Kidney epithelial cell (primary cell): ENCODE measurements around the gene SPINK6. TPM values are rescaled to one million over a fixed set of nuclear protein-coding genes. Genes with fewer than 3 reads are reported as not detected.

Source experiments
- DNase-seq: peaks from one replicate; pipeline ENCODE4 v3.0.0-alpha.2; 2010; ENCODE audit warnings: low read depth
- H3K27me3 ChIP-seq: 2 replicates; pipeline ENCODE4 v1.6.0; 2011; ENCODE audit warnings: low read length; ENCODE audit not compliant: control insufficient read depth, insufficient read depth
- H3K36me3 ChIP-seq: 2 replicates; pipeline ENCODE4 v1.5.1; 2011; ENCODE audit warnings: low read length; ENCODE audit not compliant: control insufficient read depth, insufficient read depth
- H3K4me3 ChIP-seq: 2 replicates; pipeline ENCODE4 v1.5.1; 2011; ENCODE audit warnings: low read depth, mild to moderate bottlenecking, control low read depth, low read length
- CTCF ChIP-seq: IDR thresholded peaks from 2 replicates; pipeline ENCODE4 v1.5.1; 2011; ENCODE audit warnings: mild to moderate bottlenecking, moderate library complexity, low read length, control low read depth, inconsistent platforms; ENCODE audit not compliant: insufficient read depth, poor library complexity, severe bottlenecking
- total RNA-seq: library from RNA; depleted of rRNA; stranded (reverse); fragments of >200 nt; gene quantifications from 2 replicates; pipeline ENCODE4 v1.2.3, GENCODE V29; 2015

SPINK6 gene
- total RNA-seq, 1 donor from 2014 or later, result not detected

- no peak for DNase-seq
- no peak for TF ChIP-seq CTCF
- Histone ChIP-seq H3K27me3 (no peaks in the 10 kb centered on the region), H3K36me3 (no peaks in the 10 kb centered on the region), H3K4me3 (no peak within 1 kb of the TSS)
Observed at GRCh38 chr5:148238418-148238794, 35.6 kb downstream of the SPINK6 start, which contains the start of gene MARCOL. Gene MARCOL, plus strand, starts transcription at chr5:148238525. Its CDS starts 73 bp downstream, at chr5:148238598.

- Histone ChIP-seq H3K36me3 (no peaks in the 10 kb centered on the region), H3K4me3 (no peak overlapping the region), H3K27me3 (no peaks in the 10 kb centered on the region)
- no peak for DNase-seq
- no peak for TF ChIP-seq CTCF
Observed at GRCh38 chr5:148248894-148249293, 46.1 kb downstream of the SPINK6 start.

GRCh38 chr5:148255456-148255855 is 52.6 kb downstream of the SPINK6 start:
- H3K27me3 ChIP-seq, result no peaks in the 10 kb centered on the region
- H3K4me3 ChIP-seq, result no peak overlapping the region
- no peak for TF ChIP-seq CTCF
- DNase-seq, result no peak
- no peaks in the 10 kb centered on the region for H3K36me3 ChIP-seq

GRCh38 chr5:148259288-148259687 is 56.4 kb downstream of the SPINK6 start:
- H3K4me3 ChIP-seq, result no peak overlapping the region
- H3K36me3 ChIP-seq, result no peaks in the 10 kb centered on the region
- DNase-seq, result no peak
- TF ChIP-seq CTCF, result no peak
- no peaks in the 10 kb centered on the region for H3K27me3 ChIP-seq

- H3K36me3 ChIP-seq, result no peaks in the 10 kb centered on the region
- H3K4me3 ChIP-seq, result no peak overlapping the region
- H3K27me3 ChIP-seq, result no peaks in the 10 kb centered on the region
- TF ChIP-seq CTCF, result no peak
- DNase-seq, result no peak
Observed at GRCh38 chr5:148261221-148261620, 58.4 kb downstream of the SPINK6 start.

Other genes starting within 250 kb of the SPINK6 start
- 0.04 and 5.6 TPM in 2 replicates for gene SPINK5, start 139.1 kb upstream of the SPINK6 start, total RNA-seq
- gene SPINK14, start 34.5 kb upstream of the SPINK6 start, total RNA-seq, result not detected in 2 replicates
- gene MARCOL, start 35.5 kb downstream of the SPINK6 start, total RNA-seq, result not detected in 2 replicates
- gene SPINK13, start 65.8 kb downstream of the SPINK6 start, total RNA-seq, result not detected in 2 replicates
- gene SPINK7, start 109.4 kb downstream of the SPINK6 start, total RNA-seq, result not detected in 2 replicates
- not detected in 2 replicates for gene SPINK9, start 132.5 kb downstream of the SPINK6 start, total RNA-seq
- gene FBXO38, start 180.9 kb downstream of the SPINK6 start, total RNA-seq, result 33.1 and 34.5 TPM in 2 replicates